GM19467 (cell line): ENCODE measurements around the gene TNRC6C.
"Not testable (repeated sequence)": the region's sequence is repeated elsewhere in the genome, so short reads cannot be mapped to it uniquely, and the experiment has no call there.

Experiments
- ATAC-seq: cut with Tn5 transposase; IDR thresholded peaks from one replicate; pipeline ENCODE4 v1.9.1; 2021; ENCODE audit warnings: mild to moderate bottlenecking, moderate library complexity; ENCODE audit not compliant: unreplicated experiment

Gene TNRC6C

GRCh38 chr17:78110363-78111015 lies 152.0 kb downstream of the TNRC6C start:
- ATAC-seq, result no peak

- no peak for ATAC-seq
Observed at GRCh38 chr17:78111016-78111726, 152.7 kb downstream of the TNRC6C start.

- no peak for ATAC-seq
Observed at GRCh38 chr17:78111727-78112517, 153.4 kb downstream of the TNRC6C start.

- ATAC-seq, result no peak
Observed at GRCh38 chr17:78112518-78113471, 154.3 kb downstream of the TNRC6C start.

- ATAC-seq, result no peak
Observed at GRCh38 chr17:78113804-78114785, 155.6 kb downstream of the TNRC6C start.

GRCh38 chr17:78114831-78115723 lies 156.6 kb downstream of the TNRC6C start:
- ATAC-seq, result no peak

GRCh38 chr17:78115803-78116202 lies 157.3 kb downstream of the TNRC6C start:
- ATAC-seq, result not testable (repeated sequence)

- no peak for ATAC-seq
Observed at GRCh38 chr17:78116411-78116810, 157.9 kb downstream of the TNRC6C start.

- no peak for ATAC-seq
Observed at GRCh38 chr17:78117027-78117981, 158.8 kb downstream of the TNRC6C start.

- ATAC-seq, result no peak
Observed at GRCh38 chr17:78118801-78119241, 160.3 kb downstream of the TNRC6C start.

- ATAC-seq, result no peak
Observed at GRCh38 chr17:78120537-78120936, 162.0 kb downstream of the TNRC6C start.

GRCh38 chr17:78120971-78121800 lies 162.7 kb downstream of the TNRC6C start:
- ATAC-seq, result no peak

GRCh38 chr17:78121801-78122215 lies 163.3 kb downstream of the TNRC6C start:
- ATAC-seq, result no peak

- no peak for ATAC-seq
Observed at GRCh38 chr17:78122216-78122930, 163.9 kb downstream of the TNRC6C start.

- no peak for ATAC-seq
Observed at GRCh38 chr17:78122931-78123249, 164.4 kb downstream of the TNRC6C start.
